ENCODE results near the gene RANBP9. TPM values are rescaled to one million over a fixed set of nuclear protein-coding genes. Genes with fewer than 3 reads are reported as not detected.

The RANBP9 gene
- total RNA-seq, 1 experiment from 2014 or later = 25.8 TPM

DNA sequence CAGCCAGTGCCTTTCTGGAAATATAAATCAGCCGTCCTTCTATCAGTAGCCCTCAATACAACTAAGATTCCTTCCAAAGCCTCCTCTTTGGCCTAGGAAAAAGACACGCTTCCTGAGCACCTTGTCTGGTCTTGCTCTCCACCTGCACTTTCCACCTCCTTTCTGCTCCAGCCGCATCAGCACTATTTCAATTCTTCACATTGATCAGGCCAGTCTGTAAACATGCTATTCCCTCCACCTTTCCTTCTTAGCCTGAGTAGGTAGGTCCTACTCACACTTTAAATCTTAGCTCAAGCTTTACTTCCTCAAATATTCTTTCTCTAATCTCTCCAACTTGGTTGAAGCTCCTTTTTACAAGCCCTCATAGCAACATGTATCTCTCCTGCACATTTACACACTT lies 11.4 kb downstream of the RANBP9 start:
- Histone ChIP-seq H3K4me3 (ENCODE audit: low read length) (no peak overlapping the region), H3K9me3 (ENCODE audit: low read length) (no peaks in the 10 kb centered on the region), H3K27ac (ENCODE audit: low read length) (no peak overlapping the region), H3K9ac (ENCODE audit: low read length) (no peak overlapping the region), H2AFZ (ENCODE audit: low read length) (no peak overlapping the region), H3K4me1 (ENCODE audit: insufficient read depth, low read length) (peaks cover 6% of the 10 kb centered on the region; the same call in 1 of the 2 replicates), H3K36me3 (ENCODE audit: low read depth, low read length) (peaks cover 7% of the 10 kb centered on the region; the same call in 1 of the 2 replicates), H3F3A (ENCODE audit: low read length, unreplicated experiment) (no peaks in the 10 kb centered on the region), H3K4me2 (ENCODE audit: low read length) (no peak overlapping the region), H3K27me3 (ENCODE audit: low read length) (no peaks in the 10 kb centered on the region), H4K20me1 (ENCODE audit: low read length) (peaks cover 16% of the 10 kb centered on the region; the same call in 1 of the 2 replicates), H3K79me2 (ENCODE audit: low read length) (peaks cover 98% of the 10 kb centered on the region), H3K9me2 (replicated peaks; ENCODE audit: low read length) (no peaks in the 10 kb centered on the region)
- ATAC-seq (no peak), DNase-seq (no peak)
- POLR2A ChIA-PET (ENCODE audit: unreplicated experiment) = no interaction called here
- CTCF ChIA-PET = no interaction called here
- no TSS peak for BruUV-seq (replicated peaks)
- TF ChIP-seq, protein P1, sequence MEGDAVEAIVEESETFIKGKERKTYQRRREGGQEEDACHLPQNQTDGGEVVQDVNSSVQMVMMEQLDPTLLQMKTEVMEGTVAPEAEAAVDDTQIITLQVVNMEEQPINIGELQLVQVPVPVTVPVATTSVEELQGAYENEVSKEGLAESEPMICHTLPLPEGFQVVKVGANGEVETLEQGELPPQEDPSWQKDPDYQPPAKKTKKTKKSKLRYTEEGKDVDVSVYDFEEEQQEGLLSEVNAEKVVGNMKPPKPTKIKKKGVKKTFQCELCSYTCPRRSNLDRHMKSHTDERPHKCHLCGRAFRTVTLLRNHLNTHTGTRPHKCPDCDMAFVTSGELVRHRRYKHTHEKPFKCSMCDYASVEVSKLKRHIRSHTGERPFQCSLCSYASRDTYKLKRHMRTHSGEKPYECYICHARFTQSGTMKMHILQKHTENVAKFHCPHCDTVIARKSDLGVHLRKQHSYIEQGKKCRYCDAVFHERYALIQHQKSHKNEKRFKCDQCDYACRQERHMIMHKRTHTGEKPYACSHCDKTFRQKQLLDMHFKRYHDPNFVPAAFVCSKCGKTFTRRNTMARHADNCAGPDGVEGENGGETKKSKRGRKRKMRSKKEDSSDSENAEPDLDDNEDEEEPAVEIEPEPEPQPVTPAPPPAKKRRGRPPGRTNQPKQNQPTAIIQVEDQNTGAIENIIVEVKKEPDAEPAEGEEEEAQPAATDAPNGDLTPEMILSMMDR (conservative IDR thresholded peaks at IDR 0.05; ENCODE audit: low read depth, low read length) = no peak
- no peak for TF ChIP-seq EZH2 (IDR thresholded peaks at IDR 0.05; ENCODE audit: low read length, unreplicated experiment)
- no peak for TF ChIP-seq EZH2phosphoT487 (IDR thresholded peaks at IDR 0.05; ENCODE audit: borderline replicate concordance, low read length)
- intact Hi-C loops (cut with micrococcal nuclease) = no loop called here

DNA sequence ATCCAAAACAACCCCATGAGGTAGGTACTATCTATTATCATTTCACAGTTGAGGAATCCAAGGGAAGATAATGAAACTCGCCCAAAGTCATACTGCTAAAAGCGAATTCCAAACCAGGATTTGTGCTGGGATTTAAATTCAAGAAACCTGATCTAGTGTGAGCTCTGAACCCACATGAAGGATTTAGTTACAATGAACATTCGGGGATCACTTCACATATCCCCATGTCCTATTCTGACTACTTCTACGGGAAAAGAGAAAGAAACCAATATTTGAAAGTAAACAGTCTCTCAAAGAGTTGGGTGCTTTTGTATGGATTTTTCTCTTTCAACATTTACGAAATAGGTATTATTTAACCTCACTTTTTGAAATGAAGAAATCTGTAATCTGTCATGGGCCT lies 12.9 kb downstream of the RANBP9 start:
- ATAC-seq (no peak), DNase-seq (no peak)
- peaks cover 7% of the 10 kb centered on the region; the same call in 1 of the 2 replicates for H3K36me3 ChIP-seq (ENCODE audit: low read depth, low read length)
- no peaks in the 10 kb centered on the region for H3K9me3 ChIP-seq (ENCODE audit: low read length)
- no peak overlapping the region for H3K9ac ChIP-seq (ENCODE audit: low read length)
- intact Hi-C loops (cut with micrococcal nuclease) = loop anchor here (5.0 to 10.0 kb wide), 2 partner anchors 36 to 54 kb away; no protein-coding TSS in a partner anchor
- H3K4me1 ChIP-seq (ENCODE audit: insufficient read depth, low read length) = peaks cover 9% of the 10 kb centered on the region
- H3F3A ChIP-seq (ENCODE audit: low read length, unreplicated experiment) = no peaks in the 10 kb centered on the region
- H3K79me2 ChIP-seq (ENCODE audit: low read length) = peaks cover 98% of the 10 kb centered on the region
- no peak overlapping the region for H3K4me2 ChIP-seq (ENCODE audit: low read length)
- H3K27ac ChIP-seq (ENCODE audit: low read length) = no peak overlapping the region
- peaks cover 12% of the 10 kb centered on the region; the same call in 1 of the 2 replicates for H4K20me1 ChIP-seq (ENCODE audit: low read length)
- POLR2A ChIA-PET (ENCODE audit: unreplicated experiment) = no interaction called here
- H3K4me3 ChIP-seq (ENCODE audit: low read length) = no peak overlapping the region
- no peak for TF ChIP-seq EZH2phosphoT487 (IDR thresholded peaks at IDR 0.05; ENCODE audit: borderline replicate concordance, low read length)
- no peak for TF ChIP-seq EZH2 (IDR thresholded peaks at IDR 0.05; ENCODE audit: low read length, unreplicated experiment)
- TF ChIP-seq, protein P1 (conservative IDR thresholded peaks at IDR 0.05; ENCODE audit: low read depth, low read length) = no peak
- no TSS peak for BruUV-seq (replicated peaks)
- H3K27me3 ChIP-seq (ENCODE audit: low read length) = no peaks in the 10 kb centered on the region
- CTCF ChIA-PET = no interaction called here
- H3K9me2 ChIP-seq (replicated peaks; ENCODE audit: low read length) = no peaks in the 10 kb centered on the region
- no peak overlapping the region for H2AFZ ChIP-seq (ENCODE audit: low read length)

DNA sequence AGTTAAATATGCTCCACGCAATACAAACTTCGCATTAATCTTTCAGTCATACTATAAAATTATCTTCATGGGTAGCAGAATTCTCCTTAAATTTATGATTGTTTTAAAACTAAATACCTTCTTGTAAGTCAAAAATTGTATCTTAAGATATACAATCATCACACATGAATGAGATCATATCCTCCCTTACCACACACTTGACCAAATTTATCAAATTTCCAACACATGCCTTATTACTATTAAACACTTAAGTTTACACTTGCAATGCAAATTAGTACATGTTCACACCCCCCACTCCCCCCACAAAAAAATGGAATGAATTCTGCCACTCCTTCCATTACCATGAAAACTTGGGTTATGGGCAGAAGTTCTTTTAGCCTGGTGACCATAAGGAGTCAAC lies 13.8 kb downstream of the RANBP9 start:
- H3K9me3 ChIP-seq (ENCODE audit: low read length) = no peaks in the 10 kb centered on the region
- H3K4me3 ChIP-seq (ENCODE audit: low read length) = no peak overlapping the region
- no peaks in the 10 kb centered on the region for H3F3A ChIP-seq (ENCODE audit: low read length, unreplicated experiment)
- H3K9ac ChIP-seq (ENCODE audit: low read length) = no peak overlapping the region
- POLR2A ChIA-PET (ENCODE audit: unreplicated experiment) = no interaction called here
- intact Hi-C loops (cut with micrococcal nuclease) = loop anchor here (5.0 to 10.0 kb wide), 2 partner anchors 36 to 53 kb away; no protein-coding TSS in a partner anchor
- no peak overlapping the region for H3K27ac ChIP-seq (ENCODE audit: low read length)
- TF ChIP-seq EZH2 (IDR thresholded peaks at IDR 0.05; ENCODE audit: low read length, unreplicated experiment) = no peak
- TF ChIP-seq, protein P1 (conservative IDR thresholded peaks at IDR 0.05; ENCODE audit: low read depth, low read length) = no peak
- DNase-seq (no peak), ATAC-seq (no peak)
- CTCF ChIA-PET = no interaction called here
- H4K20me1 ChIP-seq (ENCODE audit: low read length) = peaks cover 7% of the 10 kb centered on the region; the same call in 1 of the 2 replicates
- peaks cover 9% of the 10 kb centered on the region for H3K4me1 ChIP-seq (ENCODE audit: insufficient read depth, low read length)
- no peaks in the 10 kb centered on the region for H3K27me3 ChIP-seq (ENCODE audit: low read length)
- H3K4me2 ChIP-seq (ENCODE audit: low read length) = no peak overlapping the region
- BruUV-seq (replicated peaks) = no TSS peak
- peaks cover 7% of the 10 kb centered on the region; the same call in 1 of the 2 replicates for H3K36me3 ChIP-seq (ENCODE audit: low read depth, low read length)
- H2AFZ ChIP-seq (ENCODE audit: low read length) = no peak overlapping the region
- no peaks in the 10 kb centered on the region for H3K9me2 ChIP-seq (replicated peaks; ENCODE audit: low read length)
- peaks cover 91% of the 10 kb centered on the region for H3K79me2 ChIP-seq (ENCODE audit: low read length)
